T-cell (primary cell): ENCODE results near the gene CSF1R. TPM values are rescaled to one million over a fixed set of nuclear protein-coding genes. Genes with fewer than 3 reads are reported as not detected.
A peak's percentile ranks its signal among the peaks of the same experiment; 100 is the strongest.

Experiments
- ATAC-seq, 4 experiments: fragments of 200-7000 bp in 3 of 4; fragments of 150-1000 bp in 1 of 4; cut with Tn5 transposase; replicated peaks in 1 of 4; 1 replicate in 3 of 4; 2 replicates in 1 of 4; pipeline ENCODE4 v1.10.0; 2021; ENCODE audit warnings: moderate library complexity in 3 of 4, mild to moderate bottlenecking in 2 of 4, moderate number of reproducible peaks in 1 of 4
- CTCF ChIA-PET, 2 donors: fragments of 300-600 bp; sonication (Branson Sonifier 250); formaldehyde crosslinking; loops; one replicate each; lab custom pipeline; 2022; ENCODE audit warnings: antibody characterized with exemption in 2 of 2; lab: Charles Lee
- POLR2A ChIA-PET, 2 donors: fragments of 300-600 bp; sonication (Branson Sonifier 250); formaldehyde crosslinking; loops; one replicate each; lab custom pipeline; 2022; ENCODE audit warnings: antibody characterized with exemption in 2 of 2; lab: Charles Lee
- DNase-seq, 35 experiments: peaks; one replicate each; pipeline versions ENCODE4 v3.0.0 to v3.0.0-alpha.2; 2013 to 2023
- H3K27ac ChIP-seq: one replicate; pipeline ENCODE4 v1.5.1; 2013; ENCODE audit warnings: low read length
- H3K27me3 ChIP-seq, 2 experiments: replicated peaks in 1 of 2; 1 replicate in 1 of 2; 2 replicates in 1 of 2; pipeline versions ENCODE4 v1.6.1 to v1.7.0; 2013; ENCODE audit warnings: low read length in 1 of 2, mixed read lengths in 1 of 2; ENCODE audit not compliant: control insufficient read depth in 2 of 2, insufficient read depth in 2 of 2; ENCODE audit errors: extremely low read depth in 1 of 2
- H3K36me3 ChIP-seq, 2 donors: 1 replicate in 1 of 2; 2 replicates in 1 of 2; pipeline versions ENCODE4 v1.6.1 to v1.7.0; 2013; ENCODE audit warnings: low read length in 1 of 2; ENCODE audit not compliant: control insufficient read depth in 2 of 2, insufficient read depth in 1 of 2; ENCODE audit errors: extremely low read depth in 1 of 2
- H3K4me1 ChIP-seq, 2 experiments: 1 replicate in 1 of 2; 2 replicates in 1 of 2; pipeline versions ENCODE4 v1.6.1 to v1.7.0; 2013; ENCODE audit warnings: low read length in 2 of 2, mixed read lengths in 1 of 2; ENCODE audit not compliant: insufficient read depth in 2 of 2, control insufficient read depth in 1 of 2; ENCODE audit errors: extremely low read depth in 1 of 2
- H3K4me3 ChIP-seq, 2 donors: 1 replicate in 1 of 2; 2 replicates in 1 of 2; pipeline versions ENCODE4 v1.5.1 to v1.7.0; 2013; ENCODE audit warnings: mild to moderate bottlenecking in 2 of 2, low read length in 1 of 2, moderate library complexity in 1 of 2; ENCODE audit not compliant: control insufficient read depth in 1 of 2; ENCODE audit errors: extremely low read depth in 1 of 2
- H3K9me3 ChIP-seq: 2 replicates; pipeline ENCODE4 v1.7.0; 2013
- H3K27ac Mint-ChIP-seq, 2 donors: one replicate each; pipeline ENCODE4 v1.8.0; 2020 to 2021; ENCODE audit warnings: mild to moderate bottlenecking in 2 of 2, mixed read lengths in 2 of 2
- H3K27me3 Mint-ChIP-seq, 2 donors: one replicate each; pipeline ENCODE4 v1.8.0; 2021 to 2022; ENCODE audit warnings: mixed read lengths in 2 of 2
- H3K36me3 Mint-ChIP-seq: one replicate; pipeline ENCODE4 v1.8.0; 2021; ENCODE audit warnings: mixed read lengths
- H3K4me1 Mint-ChIP-seq, 3 donors: one replicate each; pipeline ENCODE4 v1.8.0; 2020 to 2022; ENCODE audit warnings: mixed read lengths in 3 of 3, mild to moderate bottlenecking in 1 of 3
- H3K4me3 Mint-ChIP-seq, 3 donors: one replicate each; pipeline ENCODE4 v1.8.0; 2020 to 2022; ENCODE audit warnings: mild to moderate bottlenecking in 3 of 3, mixed read lengths in 3 of 3, moderate library complexity in 3 of 3
- H3K9me3 Mint-ChIP-seq, 3 donors: one replicate each; pipeline ENCODE4 v1.8.0; 2020 to 2022; ENCODE audit warnings: mixed read lengths in 3 of 3
- WGBS: methylation state at CpG from one replicate; pipeline ENCODE4 v1.1.5; 2013; ENCODE audit warnings: missing lambda C conversion rate; ENCODE audit not compliant: insufficient coverage; 5-methylcytosine and 5-hydroxymethylcytosine counted together
- total RNA-seq, 35 experiments: library from RNA in 6 of 35; stranded (reverse) in 6 of 35; fragments of 120-200 nt in 1 of 35; gene quantifications; one replicate each; pipeline versions ENCODE4 v1.2.1 to v1.2.4 and lab custom pipeline; 2013 to 2026

Gene CSF1R
- total RNA-seq, 5 donors from 2014 or later (not counting 1 experiment from before 2014, with no cell fraction given) = 0.36 to 0.95 (median 0.58) TPM; not detected in 1

GRCh38 chr5:150117945-150118560 lies 31.7 kb upstream of the CSF1R start:
- ChIA-PET POLR2A (no interaction called here), CTCF (no interaction called here)
- H3K36me3 ChIP-seq = no peaks in the 10 kb centered on the region
- Mint-ChIP-seq H3K4me3 (no peak overlapping the region), H3K27me3 (no peaks in the 10 kb centered on the region), H3K4me1 (no peaks in the 10 kb centered on the region), H3K9me3 (no peaks in the 10 kb centered on the region), H3K27ac (no peak overlapping the region), H3K36me3 (no peaks in the 10 kb centered on the region)
- WGBS = 78% methylated on average over 5 of the region's 9 CpGs
- H3K4me1 ChIP-seq = no peaks in the 10 kb centered on the region
- no peak overlapping the region for H3K27ac ChIP-seq
- H3K27me3 ChIP-seq = peaks cover 0 to 11% of the 10 kb centered on the region in 2 experiments
- ATAC-seq (no peak), DNase-seq (peak in 1 of 35 experiments; percentile 17)
- H3K4me3 ChIP-seq = no peak overlapping the region
- H3K9me3 ChIP-seq = no peaks in the 10 kb centered on the region

DNA sequence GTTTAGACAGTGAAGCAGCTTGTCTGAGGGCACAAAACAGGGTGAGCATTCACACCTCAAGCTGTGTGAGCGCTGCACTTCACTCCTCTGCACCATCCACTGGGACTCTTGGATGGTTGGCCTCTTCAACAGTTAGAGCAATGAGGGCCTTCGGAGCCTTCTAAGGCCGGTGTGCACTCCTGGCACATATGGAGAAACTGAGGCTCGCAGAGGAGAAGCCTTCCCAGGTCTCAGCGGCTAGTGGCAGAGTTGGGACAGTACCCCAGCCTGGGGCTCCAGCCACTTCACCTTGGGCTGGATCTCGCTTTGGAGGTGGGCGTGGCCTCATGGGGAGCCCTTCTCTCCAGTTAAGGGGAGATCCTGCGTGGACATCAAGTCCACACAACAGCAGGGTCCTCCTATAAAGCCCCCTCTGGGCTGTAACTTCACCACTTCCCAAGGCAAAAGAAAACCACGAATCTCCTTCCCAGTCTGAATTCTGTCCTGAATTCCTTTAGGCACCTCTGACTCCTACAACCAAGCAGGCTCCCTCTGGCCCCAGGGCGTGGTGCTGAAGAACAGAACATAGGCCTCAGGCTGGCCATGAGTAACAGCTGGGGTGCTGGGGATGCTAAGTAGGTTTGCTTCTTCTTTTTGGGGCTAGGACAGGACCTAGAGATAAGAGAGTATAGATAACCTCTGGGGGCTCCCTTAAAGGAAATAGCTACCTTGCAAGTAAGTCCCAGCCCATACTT lies 30.5 kb upstream of the CSF1R start:
- Mint-ChIP-seq H3K9me3 (no peaks in the 10 kb centered on the region), H3K4me1 (no peaks in the 10 kb centered on the region), H3K27ac (no peak overlapping the region), H3K4me3 (no peak overlapping the region), H3K36me3 (no peaks in the 10 kb centered on the region), H3K27me3 (no peaks in the 10 kb centered on the region)
- 93% methylated on average over 5 of the region's 10 CpGs for WGBS
- DNase-seq (peak in 3 of 35 experiments; percentile 0 to 17 (median 4)), ATAC-seq (no peak)
- no peaks in the 10 kb centered on the region for H3K4me1 ChIP-seq
- H3K27me3 ChIP-seq = peaks cover 0 to 15% of the 10 kb centered on the region in 2 experiments
- ChIA-PET POLR2A (no interaction called here), CTCF (interaction anchor here in 1 of 2 donors (0.6 kb wide), 1 partner anchor 1483 kb away, joined by 3 read pairs; no protein-coding TSS in a partner anchor)
- H3K9me3 ChIP-seq = no peaks in the 10 kb centered on the region
- H3K27ac ChIP-seq = no peak overlapping the region
- no peak overlapping the region for H3K4me3 ChIP-seq
- H3K36me3 ChIP-seq = no peaks in the 10 kb centered on the region

- no peaks in the 10 kb centered on the region for H3K9me3 ChIP-seq
- H3K36me3 ChIP-seq = no peaks in the 10 kb centered on the region
- peaks cover 0 to 5% of the 10 kb centered on the region in 2 donors for H3K27me3 Mint-ChIP-seq
- 86% methylated on average over 4 of the region's 8 CpGs for WGBS
- no peaks in the 10 kb centered on the region for H3K9me3 Mint-ChIP-seq
- no peak overlapping the region for H3K27ac Mint-ChIP-seq
- POLR2A ChIA-PET = no interaction called here
- ATAC-seq = no peak
- H3K4me1 Mint-ChIP-seq = no peaks in the 10 kb centered on the region
- H3K4me1 ChIP-seq = no peaks in the 10 kb centered on the region
- peaks cover 0 to 15% of the 10 kb centered on the region in 2 experiments for H3K27me3 ChIP-seq
- DNase-seq = peak in 1 of 35 experiments; percentile 2
- no peaks in the 10 kb centered on the region for H3K36me3 Mint-ChIP-seq
- no peak overlapping the region for H3K4me3 Mint-ChIP-seq
- CTCF ChIA-PET = no interaction called here
- H3K4me3 ChIP-seq = no peak overlapping the region
- no peak overlapping the region for H3K27ac ChIP-seq
These were observed 28.5 kb upstream of the CSF1R start for GRCh38 chr5:150114773-150115408.

DNA sequence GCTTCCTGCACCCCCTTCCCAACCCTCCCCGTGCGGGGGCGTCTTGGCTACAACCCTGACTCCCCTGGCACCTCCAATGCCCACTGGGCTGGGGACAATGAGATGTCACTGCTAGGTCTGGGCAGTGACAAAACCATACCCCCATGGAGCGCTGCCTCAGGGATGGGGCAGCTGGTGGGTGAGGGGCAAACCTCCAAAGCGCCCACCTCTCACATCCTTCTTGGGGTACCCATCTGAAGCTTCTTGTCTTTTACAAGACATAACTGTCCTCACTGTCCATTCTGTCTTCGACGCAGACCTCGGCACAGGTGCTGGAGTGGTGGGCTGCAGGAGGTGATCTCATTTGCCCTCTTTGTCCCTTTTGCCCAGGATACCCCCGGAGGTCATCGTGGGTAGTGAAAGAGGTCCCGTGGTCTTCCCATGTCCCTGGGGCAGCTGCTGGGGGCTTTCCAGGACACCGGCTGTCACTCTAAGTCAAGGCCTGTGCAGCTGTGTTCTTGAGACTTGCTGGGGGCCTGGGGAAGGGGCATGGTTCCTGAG lies 27.8 kb upstream of the CSF1R start:
- Mint-ChIP-seq H3K27ac (no peak overlapping the region), H3K4me1 (no peaks in the 10 kb centered on the region), H3K27me3 (peaks cover 0 to 6% of the 10 kb centered on the region in 2 donors), H3K4me3 (no peak overlapping the region), H3K9me3 (no peaks in the 10 kb centered on the region), H3K36me3 (no peaks in the 10 kb centered on the region)
- Histone ChIP-seq H3K27me3 (peaks cover 0 to 16% of the 10 kb centered on the region in 2 experiments), H3K4me1 (no peaks in the 10 kb centered on the region), H3K9me3 (no peaks in the 10 kb centered on the region), H3K27ac (no peak overlapping the region), H3K4me3 (no peak overlapping the region), H3K36me3 (no peaks in the 10 kb centered on the region)
- DNase-seq = peak in 2 of 35 experiments; percentile 3 to 21
- ATAC-seq = no peak
- ChIA-PET CTCF (no interaction called here), POLR2A (no interaction called here)
- 68% methylated on average over 6 of the region's 12 CpGs for WGBS

- 78% methylated on average over 12 of the region's 18 CpGs for WGBS
- Mint-ChIP-seq H3K27me3 (peaks cover 0 to 7% of the 10 kb centered on the region in 2 donors), H3K27ac (no peak overlapping the region), H3K36me3 (no peaks in the 10 kb centered on the region), H3K4me3 (no peak overlapping the region), H3K4me1 (no peaks in the 10 kb centered on the region), H3K9me3 (no peaks in the 10 kb centered on the region)
- peaks cover 0 to 19% of the 10 kb centered on the region in 2 experiments for H3K27me3 ChIP-seq
- ChIA-PET CTCF (no interaction called here), POLR2A (no interaction called here)
- H3K4me1 ChIP-seq = no peaks in the 10 kb centered on the region
- no peak overlapping the region for H3K27ac ChIP-seq
- DNase-seq (peak in 2 of 35 experiments; percentile 11 to 23), ATAC-seq (no peak)
- H3K36me3 ChIP-seq = no peaks in the 10 kb centered on the region
- H3K9me3 ChIP-seq = no peaks in the 10 kb centered on the region
- no peak overlapping the region for H3K4me3 ChIP-seq
These were observed 26.8 kb upstream of the CSF1R start for GRCh38 chr5:150113047-150113744.
